GM08714 (cell line): Measurements from ENCODE around the gene CCDC154.
"Not testable (repeated sequence)": the region's sequence is repeated elsewhere in the genome, so short reads cannot be mapped to it uniquely, and the experiment has no call there.

Experiments
- H3K4me3 ChIP-seq: fragments of 200-500 bp; sonication (Bioruptor generic); 2 replicates; pipeline ENCODE4 v1.5.1; 2014; ENCODE audit warnings: mild to moderate bottlenecking, low read length, inconsistent platforms
- ZNF274 ChIP-seq: IDR thresholded peaks from 2 replicates; pipeline ENCODE4 v1.6.1; 2012; ENCODE audit warnings: mild to moderate bottlenecking, low read depth, low read length

Gene CCDC154

DNA sequence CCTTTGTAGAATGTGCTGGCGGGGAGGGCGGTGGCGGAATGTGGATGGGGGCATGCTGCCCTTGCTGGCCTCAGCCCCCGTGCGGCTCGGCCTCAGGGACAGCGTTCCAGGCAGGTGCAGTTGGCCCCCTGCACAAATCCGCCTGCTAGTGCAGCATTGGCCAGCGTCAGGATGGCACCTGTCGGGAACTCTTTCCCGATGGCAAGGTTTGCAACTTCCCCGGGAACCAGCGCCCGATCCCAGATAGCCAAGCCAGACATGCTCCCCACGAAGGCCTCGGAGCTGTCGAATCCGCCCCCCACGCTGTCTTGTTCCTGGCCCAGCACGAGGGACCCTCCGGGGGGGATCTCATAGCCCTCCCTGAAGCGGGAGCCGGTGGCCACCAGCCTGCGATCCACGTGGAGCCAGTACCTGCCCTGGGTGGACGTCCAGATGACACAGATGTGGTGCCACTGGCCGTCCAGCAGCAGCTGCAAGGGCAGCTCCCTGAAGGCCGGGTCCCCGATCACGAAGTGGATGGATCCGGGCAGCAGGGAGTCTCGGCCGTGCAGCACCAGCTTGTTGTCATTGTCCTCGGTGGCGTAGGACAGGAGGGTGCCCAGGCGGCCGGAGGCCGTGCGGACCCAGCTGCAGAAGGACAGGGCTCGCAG, 41.6 kb upstream of the CCDC154 start:
- TF ChIP-seq ZNF274, result no peak
- H3K4me3 ChIP-seq, result no peak overlapping the region

DNA sequence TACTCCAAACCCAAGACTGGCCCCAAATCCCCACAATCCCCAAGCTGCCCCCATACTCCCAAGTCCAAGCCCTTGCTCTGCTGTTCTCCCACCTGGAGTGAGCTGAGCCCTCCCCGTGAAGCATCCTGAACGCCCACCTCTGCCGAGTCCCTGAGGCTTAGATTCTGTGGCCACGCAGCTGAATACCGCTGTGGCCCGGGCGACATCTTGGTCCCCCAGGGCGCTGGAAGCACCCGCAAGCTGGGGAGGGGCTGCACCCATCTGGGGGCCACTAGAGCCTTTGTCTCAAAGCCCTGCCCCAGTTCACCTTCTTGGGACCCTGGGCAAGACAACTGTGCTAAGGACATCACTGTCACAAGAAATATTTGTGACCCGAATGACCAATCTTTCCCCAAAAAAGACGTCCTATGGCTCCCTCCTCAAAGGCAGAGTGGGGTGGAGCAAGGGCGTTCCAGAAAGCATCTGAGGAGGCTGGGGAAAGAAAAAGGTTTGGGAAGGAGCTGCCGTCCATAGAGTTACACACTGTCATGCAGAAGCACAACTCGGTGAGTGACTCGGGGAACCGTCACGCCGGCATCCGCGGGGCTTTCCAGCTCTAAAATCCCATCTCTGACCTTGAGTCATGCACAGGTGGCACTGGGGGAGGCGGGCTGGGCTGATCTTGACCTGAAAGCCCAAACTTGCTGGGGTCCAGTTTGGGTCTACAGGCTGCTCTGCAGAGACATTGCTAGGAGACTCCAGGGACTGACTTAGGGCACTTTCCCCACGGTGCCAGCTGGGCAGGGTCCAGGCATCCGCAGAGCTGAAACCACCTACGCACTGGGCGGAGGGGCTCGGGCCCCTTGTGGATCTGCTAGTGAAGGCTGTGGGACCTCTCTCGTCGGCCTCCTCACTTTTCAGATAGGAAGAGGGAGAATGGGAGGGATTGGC, 37.8 kb upstream of the CCDC154 start:
- H3K4me3 ChIP-seq, result no peak overlapping the region
- no peak for TF ChIP-seq ZNF274

- not testable (repeated sequence) for H3K4me3 ChIP-seq
Measured at GRCh38 chr16:1478937-1479336, 34.6 kb upstream of the CCDC154 start.

DNA sequence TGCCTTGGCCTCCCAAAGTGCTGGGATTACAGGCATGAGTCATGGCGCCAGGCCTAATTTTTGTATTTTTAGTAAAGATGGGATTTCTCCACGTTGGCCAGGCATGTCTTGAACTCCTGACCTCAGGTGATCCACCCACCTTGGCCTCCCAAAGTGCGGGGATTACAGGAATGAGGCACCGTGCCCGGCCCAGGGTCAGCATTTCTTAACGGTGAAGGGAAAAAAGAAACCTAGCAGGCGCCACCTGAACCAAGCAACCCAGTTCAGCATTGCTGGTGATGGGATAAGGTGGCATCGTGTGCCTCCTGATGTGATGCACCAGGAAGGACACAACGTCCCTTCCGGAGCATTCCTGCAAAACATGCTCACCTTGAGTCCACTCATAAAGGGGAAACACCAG, 32.7 kb upstream of the CCDC154 start:
- TF ChIP-seq ZNF274, result no peak
- H3K4me3 ChIP-seq, result no peak overlapping the region

- no peak for TF ChIP-seq ZNF274
Measured at GRCh38 chr16:1475552-1476114, 31.3 kb upstream of the CCDC154 start.

DNA sequence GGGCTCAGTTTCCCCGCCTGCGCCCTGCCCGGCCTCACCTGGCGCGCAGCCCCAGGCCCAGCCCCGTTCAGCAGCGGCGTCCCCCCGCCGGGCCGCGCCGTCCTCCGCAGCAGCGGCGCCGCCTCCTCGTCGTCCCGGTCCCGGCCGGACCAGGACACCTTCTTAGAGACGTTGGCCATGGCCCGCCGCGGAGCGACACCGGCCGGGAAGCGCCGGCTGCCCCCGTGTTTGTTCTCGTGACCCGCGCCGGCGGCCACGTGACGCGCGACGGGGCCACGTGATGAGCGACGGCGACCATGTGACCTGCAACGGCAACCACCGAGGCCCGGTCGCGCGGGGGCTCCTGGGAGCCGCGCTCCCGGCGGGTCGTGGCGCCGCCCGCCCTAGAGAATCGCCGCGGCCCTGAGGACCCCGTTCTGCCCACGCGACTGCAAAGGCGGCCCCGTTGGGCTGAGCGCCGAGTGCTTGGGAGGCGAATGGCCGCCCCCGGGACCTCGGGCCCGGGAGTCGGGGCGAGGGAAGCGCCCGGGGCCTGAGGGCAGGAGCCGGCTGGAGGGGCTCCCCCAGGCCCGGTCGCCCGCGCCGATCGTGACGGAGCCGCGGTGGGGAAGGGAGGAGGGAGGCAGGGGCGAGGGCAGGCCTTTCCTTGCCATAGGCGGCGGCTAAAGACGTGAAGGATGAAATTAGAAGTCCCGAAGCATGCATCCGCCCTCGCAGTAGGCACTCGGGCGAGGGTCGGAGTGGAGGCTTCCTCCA, 30.6 kb upstream of the CCDC154 start, which contains the start of gene CLCN7:
CLCN7 (minus strand) TSS at position 233 of the 756 bp plus-strand sequence; CDS start at position 179, 54 bp downstream.
- TF ChIP-seq ZNF274, result no peak
- H3K4me3 ChIP-seq, result peak within 1 kb of the TSS; percentile 82

More at GRCh38 chr16:1475552-1476114, 31.3 kb upstream of the CCDC154 start:
- H3K4me3 ChIP-seq, result peak overlapping the region; percentile 82

DNA sequence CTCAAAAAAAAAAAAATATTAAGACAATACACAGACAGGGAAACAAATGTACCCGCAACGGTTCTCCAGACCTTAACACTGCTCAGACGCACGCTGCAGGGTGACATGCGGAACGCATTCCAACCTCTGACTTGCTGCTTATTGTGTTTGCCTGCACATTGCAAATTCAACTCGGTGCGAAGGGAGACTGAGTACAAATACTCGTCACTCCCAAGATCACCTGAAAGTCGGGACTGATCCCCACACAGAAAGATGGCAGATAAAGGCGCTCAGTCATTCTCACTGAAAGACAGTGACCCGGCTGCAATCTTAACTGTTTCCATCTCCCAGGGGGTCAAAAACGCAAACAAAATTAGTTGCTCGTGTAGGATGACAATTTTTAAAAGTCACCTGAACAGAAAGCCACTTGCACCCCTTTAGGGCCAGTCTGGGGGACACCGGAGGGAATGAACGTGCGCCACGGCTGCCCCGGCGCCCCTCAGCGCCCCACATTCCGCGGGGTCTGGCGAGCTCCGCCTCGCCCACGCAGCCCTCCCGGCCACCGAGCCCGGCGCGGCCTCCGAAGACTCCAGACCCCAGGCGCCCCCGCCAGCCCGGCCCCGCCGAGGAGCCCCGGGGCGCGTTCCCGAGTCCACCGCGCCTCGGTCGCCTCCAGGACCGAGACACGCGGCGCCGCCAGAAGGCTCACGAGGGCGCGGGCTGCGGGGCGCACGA, 29.9 kb upstream of the CCDC154 start:
- H3K4me3 ChIP-seq, result peak overlapping the region; percentile 82
- TF ChIP-seq ZNF274, result no peak

DNA sequence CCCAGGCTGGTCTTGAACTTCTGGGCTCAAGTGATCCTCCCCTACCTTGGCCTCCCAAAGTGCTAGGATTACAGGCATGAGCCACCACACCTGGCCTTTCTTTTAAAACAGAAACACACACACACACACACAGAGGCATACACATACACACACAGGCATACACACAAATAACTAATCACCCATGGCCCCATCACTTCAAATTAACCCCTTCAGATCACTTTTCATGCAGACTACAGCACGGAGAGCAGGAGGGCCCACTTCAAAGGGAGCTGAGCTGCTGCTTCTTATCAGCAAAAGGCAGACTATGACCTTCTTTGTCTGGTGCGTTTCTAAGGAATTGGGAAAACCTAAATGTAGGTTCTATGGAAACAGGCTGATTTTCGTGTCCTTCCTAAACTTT, 28.6 kb upstream of the CCDC154 start:
- no peak overlapping the region for H3K4me3 ChIP-seq
- TF ChIP-seq ZNF274, result no peak

- TF ChIP-seq ZNF274, result no peak
- no peak overlapping the region for H3K4me3 ChIP-seq
Measured at GRCh38 chr16:1471569-1472194, 27.3 kb upstream of the CCDC154 start.

GRCh38 chr16:1470481-1471251, 26.3 kb upstream of the CCDC154 start:
- H3K4me3 ChIP-seq, result no peak overlapping the region
- TF ChIP-seq ZNF274, result no peak

DNA sequence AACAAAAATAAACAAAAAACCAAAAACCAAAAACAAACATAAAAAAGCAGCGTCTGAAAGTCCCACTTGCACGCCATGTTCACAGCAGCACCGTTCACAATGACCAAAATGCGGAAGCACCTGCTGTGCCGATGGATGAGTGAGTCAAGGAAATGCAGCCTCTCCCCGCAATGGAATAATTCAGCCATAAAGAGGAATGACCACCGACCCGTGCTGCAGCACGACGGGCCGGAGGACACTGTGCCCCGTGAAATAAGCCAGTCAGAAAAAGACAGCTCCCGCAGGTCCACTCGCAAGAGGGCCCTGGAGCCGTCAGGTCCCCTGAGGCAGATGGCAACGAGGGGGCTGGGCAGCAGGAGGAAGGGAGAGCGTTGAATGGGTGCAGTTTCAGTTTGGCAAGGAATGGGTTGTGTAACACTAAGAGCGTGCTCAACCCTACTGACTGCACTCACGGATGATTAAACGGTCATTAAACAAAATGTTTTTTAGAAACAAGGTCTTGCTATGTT, 25.4 kb upstream of the CCDC154 start:
- H3K4me3 ChIP-seq, result no peak overlapping the region

DNA sequence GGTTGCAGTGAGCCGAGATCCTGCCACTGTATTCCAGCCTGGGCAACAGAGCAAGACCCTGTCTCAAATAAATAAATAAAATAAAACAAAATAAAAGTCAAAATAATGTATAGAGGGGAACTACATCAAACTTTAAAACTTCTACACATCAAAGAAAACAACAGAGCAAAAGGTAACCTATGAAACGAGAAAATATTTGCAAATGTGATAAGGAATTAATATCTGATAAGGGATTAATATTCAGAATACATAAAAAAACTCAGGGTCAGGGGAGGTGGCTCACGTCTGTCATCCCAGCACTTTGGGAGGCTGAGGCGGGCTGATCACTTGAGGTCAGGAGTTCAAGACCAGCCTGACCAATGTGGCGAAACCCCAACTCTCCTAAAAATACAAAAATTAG, 24.8 kb upstream of the CCDC154 start:
- H3K4me3 ChIP-seq, result not testable (repeated sequence)

More for the DNA sequence above, 25.4 kb upstream of the CCDC154 start:
- no peak for TF ChIP-seq ZNF274

DNA sequence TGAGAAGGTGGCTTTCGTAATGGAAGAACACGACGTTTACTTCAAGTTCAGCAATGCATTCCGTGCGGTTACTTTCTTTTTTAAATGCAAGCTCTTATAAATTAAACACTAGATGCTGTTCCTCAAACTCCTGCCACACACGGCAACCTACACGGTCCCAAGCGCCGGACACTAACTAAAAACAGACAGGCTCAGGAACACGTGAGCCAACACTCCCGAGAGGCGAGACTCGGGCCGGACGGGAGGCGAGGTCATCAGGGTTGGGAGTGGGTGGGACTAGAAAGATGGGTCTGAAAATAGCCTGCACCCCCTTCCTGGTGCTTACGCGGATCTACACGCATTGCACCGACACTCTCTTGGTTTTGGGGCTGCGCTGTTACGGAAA, 24.1 kb upstream of the CCDC154 start:
- no peak for TF ChIP-seq ZNF274
- no peak overlapping the region for H3K4me3 ChIP-seq
